Gastrocnemius medialis (tissue), 4 donors: ENCODE results near the gene TXNDC5. TPM values are rescaled to one million over a fixed set of nuclear protein-coding genes. Genes with fewer than 3 reads are reported as not detected.

ENCODE experiments used
- ATAC-seq, 2 donors: fragments of 150-250 bp; one replicate each; pipeline ENCODE4 v1.9.1; 2016
- DNase-seq, 2 donors: peaks; one replicate each; pipeline ENCODE4 v3.0.0-alpha.2; 2019
- H3K27ac ChIP-seq, 4 donors: fragments of 200-600 bp; sonication (generic); 1 replicate in 1 of 4; 2 replicates in 3 of 4; pipeline ENCODE4 v1.5.1; 2016 to 2018; ENCODE audit warnings: mild to moderate bottlenecking in 2 of 4, moderate library complexity in 1 of 4
- H3K27me3 ChIP-seq, 3 donors: fragments of 200-600 bp; sonication (generic) in 2 of 3; 1 replicate in 1 of 3; 2 replicates in 2 of 3; pipeline versions ENCODE4 v1.5.1 to v1.6.0; 2016 to 2019; ENCODE audit warnings: mild to moderate bottlenecking in 1 of 3, moderate library complexity in 1 of 3
- H3K36me3 ChIP-seq, 2 donors: fragments of 200-600 bp; sonication (generic) in 1 of 2; one replicate each; pipeline ENCODE4 v1.5.1; 2017 to 2018
- H3K4me1 ChIP-seq, 2 donors: fragments of 200-600 bp; sonication (generic) in 1 of 2; one replicate each; pipeline ENCODE4 v1.5.1; 2016 to 2017; ENCODE audit warnings: mild to moderate bottlenecking in 2 of 2
- H3K4me3 ChIP-seq, 4 donors: fragments of 200-600 bp; sonication (generic) in 3 of 4; 1 replicate in 1 of 4; 2 replicates in 3 of 4; pipeline ENCODE4 v1.5.1; 2016 to 2019; ENCODE audit warnings: mild to moderate bottlenecking in 2 of 4
- H3K9me3 ChIP-seq, 3 donors: fragments of 200-600 bp; sonication (generic) in 2 of 3; 1 replicate in 1 of 3; 2 replicates in 2 of 3; pipeline ENCODE4 v1.5.1; 2016 to 2019
- CTCF ChIP-seq, 5 experiments: fragments of 450-650 bp in 3 of 5; fragments of 200-600 bp in 2 of 5; sonication (generic) in 2 of 5; IDR thresholded peaks in 4 of 5; conservative IDR thresholded peaks in 1 of 5; 1 replicate in 4 of 5; 2 replicates in 1 of 5; pipeline ENCODE4 v1.5.1; 2016 to 2019; ENCODE audit warnings: antibody characterized with exemption in 5 of 5, mild to moderate bottlenecking in 3 of 5, moderate library complexity in 3 of 5
- POLR2A ChIP-seq, 2 donors: fragments of 450-650 bp; IDR thresholded peaks; one replicate each; pipeline ENCODE4 v1.6.1; 2017; ENCODE audit warnings: antibody characterized with exemption in 2 of 2, mild to moderate bottlenecking in 2 of 2, moderate library complexity in 2 of 2
- in situ Hi-C, 4 donors: fragments of 200-750 bp; cut with MboI; loops; one replicate each; pipeline versions ENCODE4 v1.15.0 to v1.8.0; 2017; ENCODE audit warnings: low sequenced_read_pairs in 4 of 4
- intact Hi-C: fragments of 100-400 bp; cut with DNase I; formaldehyde crosslinking; loops from one replicate; pipeline ENCODE4 v1.15.1; 2023; ENCODE audit warnings: low total_unique reads
- total RNA-seq, 4 donors: library from RNA; depleted of rRNA; stranded (reverse); fragments of >200 nt; gene quantifications; one replicate each; pipeline versions ENCODE4 v1.1.0 to v1.2.3, GENCODE V29; 2016

Gene TXNDC5
- total RNA-seq, 4 donors from 2014 or later = 29.9 to 43.3 (median 38.8) TPM

GRCh38 chr6:7906741-7907140 lies 3.8 kb downstream of the TXNDC5 start:
- H3K4me1 ChIP-seq = peaks cover 45 to 51% of the 10 kb centered on the region in 2 donors
- in situ Hi-C loops (no loop called here), intact Hi-C loops (no loop called here)
- ATAC-seq (no peak), DNase-seq (no peak)
- no peaks in the 10 kb centered on the region for H3K27me3 ChIP-seq
- peak overlapping the region in 1 of 4 donors; percentile 17 for H3K27ac ChIP-seq
- no peaks in the 10 kb centered on the region for H3K9me3 ChIP-seq
- H3K36me3 ChIP-seq = peaks cover 0 to 26% of the 10 kb centered on the region in 2 donors
- H3K4me3 ChIP-seq = no peak overlapping the region
- TF ChIP-seq POLR2A (IDR thresholded peaks at IDR 0.05) (no peak), CTCF (IDR thresholded peaks at IDR 0.05 in 4 of 5, conservative IDR thresholded peaks at IDR 0.05 in 1 of 5) (no peak)

- TF ChIP-seq POLR2A (IDR thresholded peaks at IDR 0.05) (no peak), CTCF (IDR thresholded peaks at IDR 0.05 in 4 of 5, conservative IDR thresholded peaks at IDR 0.05 in 1 of 5) (no peak)
- DNase-seq (no peak), ATAC-seq (peak in 1 of 2 donors; percentile 35)
- Histone ChIP-seq H3K4me1 (peaks cover 45% of the 10 kb centered on the region in 2 donors), H3K27me3 (no peaks in the 10 kb centered on the region), H3K4me3 (no peak overlapping the region), H3K36me3 (peaks cover 0 to 33% of the 10 kb centered on the region in 2 donors), H3K27ac (peak overlapping the region; percentile 47 to 83 (median 65)), H3K9me3 (no peaks in the 10 kb centered on the region)
- in situ Hi-C loops (no loop called here), intact Hi-C loops (loop anchor here (2.0 kb wide), 1 partner anchor 69 kb away; no protein-coding TSS in a partner anchor)
These were observed 5.2 kb downstream of the TXNDC5 start for GRCh38 chr6:7905416-7905815.

- Histone ChIP-seq H3K4me3 (no peak overlapping the region), H3K36me3 (peaks cover 0 to 33% of the 10 kb centered on the region in 2 donors), H3K9me3 (no peaks in the 10 kb centered on the region), H3K4me1 (peaks cover 45 to 47% of the 10 kb centered on the region in 2 donors), H3K27me3 (no peaks in the 10 kb centered on the region), H3K27ac (peak overlapping the region; percentile 47 to 83 (median 65))
- intact Hi-C loops (loop anchor here (2.0 to 5.0 kb wide), 2 partner anchors 70 to 158 kb away; partner anchors contain the start of gene BLOC1S5), in situ Hi-C loops (no loop called here)
- DNase-seq (peak; percentile 68 to 83), ATAC-seq (peak; percentile 82 to 87)
- TF ChIP-seq CTCF (IDR thresholded peaks at IDR 0.05 in 4 of 5, conservative IDR thresholded peaks at IDR 0.05 in 1 of 5) (no peak), POLR2A (IDR thresholded peaks at IDR 0.05) (no peak)
These were observed 5.8 kb downstream of the TXNDC5 start for GRCh38 chr6:7904654-7905319.

- TF ChIP-seq POLR2A (IDR thresholded peaks at IDR 0.05) = no peak
- no peak for TF ChIP-seq CTCF (IDR thresholded peaks at IDR 0.05 in 4 of 5, conservative IDR thresholded peaks at IDR 0.05 in 1 of 5)
- no peak for ATAC-seq
- in situ Hi-C loops = no loop called here
These were observed 6.9 kb downstream of the TXNDC5 start for GRCh38 chr6:7903673-7904072.

More at GRCh38 chr6:7903673-7904072, 6.9 kb downstream of the TXNDC5 start:
- Histone ChIP-seq H3K4me1 (peaks cover 43 to 47% of the 10 kb centered on the region in 2 donors), H3K27me3 (no peaks in the 10 kb centered on the region), H3K36me3 (peaks cover 0 to 40% of the 10 kb centered on the region in 2 donors), H3K9me3 (no peaks in the 10 kb centered on the region), H3K4me3 (no peak overlapping the region), H3K27ac (peak overlapping the region in 2 of 4 donors; percentile 11 to 83)
- intact Hi-C loops = loop anchor here (2.0 to 5.0 kb wide), 2 partner anchors 71 to 159 kb away; partner anchors contain the start of gene BLOC1S5
- no peak for DNase-seq
